Right renal pelvis (tissue), 4 donors: ENCODE results near the gene TATDN3. TPM values are rescaled to one million over a fixed set of nuclear protein-coding genes. Genes with fewer than 3 reads are reported as not detected.
"Not testable (repeated sequence)": the region's sequence is repeated elsewhere in the genome, so short reads cannot be mapped to it uniquely, and the experiment has no call there.

ENCODE experiments used
- DNase-seq, 4 donors: peaks; one replicate each; pipeline ENCODE4 v3.0.0-alpha.2; 2013; ENCODE audit warnings: low read depth in 4 of 4, low spot score in 3 of 4, missing footprints in 1 of 4
- polyA plus RNA-seq, 4 donors: library from polyadenylated mRNA; unstranded; fragments of 120-200 nt; gene quantifications; one replicate each; pipeline ENCODE4 v1.2.1, GENCODE V29; 2013; ENCODE audit not compliant: insufficient read length in 4 of 4

The TATDN3 gene, protein sequence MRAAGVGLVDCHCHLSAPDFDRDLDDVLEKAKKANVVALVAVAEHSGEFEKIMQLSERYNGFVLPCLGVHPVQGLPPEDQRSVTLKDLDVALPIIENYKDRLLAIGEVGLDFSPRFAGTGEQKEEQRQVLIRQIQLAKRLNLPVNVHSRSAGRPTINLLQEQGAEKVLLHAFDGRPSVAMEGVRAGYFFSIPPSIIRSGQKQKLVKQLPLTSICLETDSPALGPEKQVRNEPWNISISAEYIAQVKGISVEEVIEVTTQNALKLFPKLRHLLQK
- 10 to 100 TPM; 17.7 to 23.5 (median 22.7) TPM for polyA plus RNA-seq

DNA sequence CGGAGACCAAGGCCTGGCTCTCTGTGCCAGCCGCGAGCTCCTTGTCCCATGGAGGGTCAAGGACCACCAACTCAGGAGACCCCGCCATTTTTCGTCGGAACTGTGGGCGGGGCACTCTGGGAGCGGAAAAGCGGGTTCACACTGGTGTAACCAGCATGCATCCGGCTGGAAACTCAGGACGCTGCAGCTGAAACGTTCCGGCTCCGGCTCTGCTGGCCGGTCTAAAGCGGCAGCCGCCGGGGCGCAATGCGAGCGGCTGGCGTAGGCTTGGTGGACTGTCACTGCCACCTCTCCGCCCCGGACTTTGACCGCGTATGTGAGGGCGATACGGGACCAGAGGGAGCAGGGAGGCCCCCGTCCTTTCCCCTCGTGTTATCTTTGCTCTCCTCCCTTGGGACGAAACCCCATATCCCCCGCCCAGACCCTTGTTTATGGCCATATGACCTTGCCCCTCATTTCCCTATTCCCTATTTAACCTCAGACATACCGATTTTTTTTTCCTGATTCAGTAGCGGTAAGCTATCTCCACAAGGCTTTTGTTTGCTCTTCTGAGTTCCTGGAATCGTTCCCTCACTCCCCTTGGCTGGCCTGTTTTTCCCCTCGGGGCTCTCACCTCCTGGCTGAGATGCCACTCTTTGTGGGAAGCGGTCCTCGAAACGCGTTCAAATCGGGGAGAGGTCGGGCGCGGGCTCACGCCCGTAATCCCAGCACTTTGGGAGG, at the start of gene TATDN3, which contains the start of gene NSL1:
TATDN3 (plus strand) TSS at position 219 of the 720 bp plus-strand sequence; CDS start at position 247, 28 bp downstream.
NSL1 (minus strand) TSS at position 102 of the 720 bp plus-strand sequence; CDS start at position 88, 14 bp downstream.
- peak; percentile 93 to 98 (median 95) for DNase-seq

DNA sequence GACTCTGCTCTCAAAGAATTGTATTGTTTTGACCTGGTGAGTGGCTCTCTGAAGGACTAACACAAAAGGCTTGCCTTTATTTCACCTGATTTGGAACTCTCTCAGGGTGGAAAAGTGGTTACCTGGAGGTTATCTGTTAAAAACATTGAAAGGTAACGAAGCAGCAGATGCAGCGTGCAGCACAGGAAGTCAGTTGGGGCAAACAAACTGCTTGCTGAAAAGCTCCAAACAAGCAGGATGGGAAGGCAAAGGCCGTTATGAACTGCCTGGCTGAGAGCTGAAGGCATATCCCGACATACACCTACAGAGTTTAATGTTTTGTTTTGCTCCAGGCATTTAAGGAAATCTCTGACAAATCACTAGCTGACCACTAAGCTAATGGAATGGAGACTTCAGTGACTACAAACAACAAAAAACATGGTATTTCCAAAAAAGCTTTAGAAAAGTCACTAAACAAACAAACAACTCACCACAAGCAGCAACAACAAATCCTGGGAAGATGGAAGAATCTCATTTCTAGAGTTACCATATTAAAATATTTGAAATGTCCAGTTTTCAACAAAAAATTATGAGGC, 47.7 kb upstream of the TATDN3 start:
- no peak for DNase-seq

DNA sequence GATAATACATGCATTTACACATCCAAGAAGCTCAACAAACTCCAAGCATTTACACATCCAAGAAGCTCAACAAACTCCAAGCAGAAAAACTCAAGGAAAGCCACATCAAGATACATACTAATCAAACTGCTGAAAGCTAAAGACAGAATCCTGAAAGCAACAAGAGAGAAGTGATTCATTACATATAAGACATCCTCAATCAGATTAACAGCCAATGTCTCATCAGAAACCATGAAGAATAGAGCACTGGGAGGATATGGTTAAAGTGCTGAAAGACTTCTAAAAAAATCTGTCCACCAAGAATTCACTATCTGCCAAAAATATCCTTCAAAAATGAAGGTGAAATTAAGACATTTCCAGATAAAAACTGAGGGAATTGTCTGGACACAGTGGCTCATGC, 46.4 kb upstream of the TATDN3 start:
- no peak for DNase-seq

DNA sequence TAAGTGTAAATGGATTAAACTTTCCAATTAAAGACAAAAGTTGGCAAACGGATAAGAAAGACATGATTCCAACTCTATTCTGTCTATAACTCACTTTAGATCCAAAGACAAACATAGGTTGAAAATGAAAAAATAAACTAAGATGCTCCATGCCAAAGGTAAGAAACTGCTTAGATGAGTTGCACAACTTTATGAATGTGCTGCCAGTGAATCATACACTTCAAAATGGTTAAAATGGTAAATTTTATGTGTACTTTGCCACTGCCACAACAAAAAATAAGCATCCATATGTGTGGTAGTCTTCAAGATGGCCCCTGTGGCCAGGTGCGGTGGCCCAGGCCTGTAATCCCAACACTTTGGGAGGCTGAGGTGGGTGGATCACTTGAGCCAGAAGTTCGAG, 45.1 kb upstream of the TATDN3 start:
- DNase-seq, result no peak

DNA sequence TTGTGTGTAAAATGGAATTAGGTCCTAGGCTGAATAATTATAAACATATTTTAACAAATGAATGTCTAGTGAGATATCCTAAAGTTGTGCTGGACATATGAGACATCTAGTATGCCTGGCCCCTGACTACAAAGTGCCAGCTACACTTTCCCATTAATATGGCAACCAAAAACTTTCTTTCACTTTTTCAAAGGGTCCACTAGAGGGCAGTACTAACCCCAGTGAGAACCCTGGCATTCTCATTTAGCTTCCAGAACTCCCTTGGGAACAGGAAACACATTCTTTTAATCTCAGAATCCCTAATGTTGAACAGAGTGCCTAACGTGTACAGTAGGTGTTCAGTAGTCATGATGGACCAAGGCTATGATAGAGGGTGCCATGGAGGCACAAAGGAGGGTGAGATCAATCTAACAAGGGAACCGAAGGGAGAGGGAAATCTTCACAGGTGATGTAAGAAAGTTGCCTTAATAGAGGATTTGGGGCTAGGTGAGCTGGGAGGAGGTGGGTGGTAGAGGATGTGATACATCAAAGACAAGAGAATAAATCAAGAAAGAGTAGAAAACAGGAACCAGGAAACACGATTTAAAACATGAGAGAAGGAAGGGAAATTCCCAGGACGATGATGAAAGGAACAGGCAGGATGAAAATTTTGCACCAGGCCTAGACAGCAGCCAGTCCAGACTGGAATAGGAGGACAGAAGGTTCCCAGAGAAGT, 41.7 kb upstream of the TATDN3 start:
- DNase-seq, result peak; percentile 19 to 35 (median 26)

DNA sequence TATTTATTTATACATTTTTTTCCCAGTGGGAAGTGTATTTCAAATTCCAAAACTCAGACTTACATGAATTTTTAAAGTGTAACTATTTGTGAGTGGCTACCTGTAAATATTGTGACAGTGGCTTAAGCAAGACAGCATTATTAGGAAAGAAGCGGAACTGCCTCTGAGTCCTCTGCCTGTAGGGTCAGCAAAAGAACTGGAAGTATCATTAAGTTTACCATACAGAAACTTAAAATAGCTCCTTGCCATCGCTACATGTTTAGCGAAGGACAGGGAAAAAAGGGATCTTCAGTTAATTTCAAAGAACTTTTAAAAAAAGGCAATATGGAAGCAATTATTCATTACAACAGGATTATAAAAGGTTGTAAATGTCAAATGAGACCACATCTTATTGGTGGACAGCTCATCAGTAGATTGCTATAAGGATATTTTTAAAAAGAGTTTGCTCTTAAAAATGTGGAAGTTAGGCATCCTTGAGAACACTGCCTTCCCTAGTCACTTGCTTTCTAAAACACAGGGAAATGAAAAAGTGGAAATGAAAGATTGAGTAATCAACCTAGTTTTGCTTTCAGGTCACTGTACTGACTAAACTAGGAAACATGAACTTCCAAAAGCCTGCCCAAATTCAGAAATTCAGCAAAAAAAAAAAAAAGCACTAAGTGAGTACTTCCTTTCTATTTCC, 39.3 kb upstream of the TATDN3 start:
- DNase-seq, result no peak

DNA sequence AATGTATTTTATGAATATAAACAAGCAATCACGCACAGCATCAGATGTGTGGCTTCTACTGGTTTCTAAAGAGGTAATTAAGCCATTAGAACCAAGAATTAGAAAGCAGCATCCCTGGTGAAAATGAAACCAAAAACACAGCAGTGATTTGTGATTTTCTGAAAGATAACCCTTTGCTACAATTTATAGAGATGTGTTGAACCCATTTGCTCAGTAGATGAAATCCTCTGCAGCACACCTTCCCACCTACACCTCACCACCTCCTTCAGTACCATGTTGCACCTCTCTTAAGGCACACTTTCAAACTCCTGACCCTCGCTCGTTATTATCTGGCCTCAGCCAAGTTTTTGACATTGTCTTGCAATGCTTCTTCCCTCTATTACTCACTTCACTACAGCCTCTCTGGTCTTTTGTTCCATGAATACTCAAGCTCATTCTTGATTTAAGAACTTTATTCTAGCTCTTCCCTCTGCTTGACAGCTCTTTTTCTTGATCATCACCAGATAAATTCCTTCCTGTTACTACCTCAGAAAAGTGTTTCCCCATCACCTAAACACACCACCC, 38.7 kb upstream of the TATDN3 start:
- no peak for DNase-seq

DNA sequence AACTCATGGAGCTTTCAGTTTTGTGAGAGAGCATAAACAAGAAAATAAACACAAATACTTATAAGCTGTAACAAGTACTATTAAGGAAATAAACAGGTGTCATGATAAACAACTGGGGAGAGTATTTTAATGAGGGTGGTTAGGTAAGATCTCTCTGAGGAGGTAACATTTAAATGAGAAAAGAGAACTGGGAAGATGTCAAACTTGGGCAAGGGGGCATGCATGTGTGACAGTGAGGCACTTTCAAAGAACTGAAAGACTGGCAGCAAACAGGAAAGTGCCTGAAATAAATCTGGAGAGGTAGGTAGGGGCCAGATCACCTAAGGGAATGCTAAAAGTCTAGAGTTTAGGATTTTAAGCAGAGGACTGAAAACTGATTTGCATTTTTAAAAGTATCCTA, 37.9 kb upstream of the TATDN3 start:
- DNase-seq, result no peak

DNA sequence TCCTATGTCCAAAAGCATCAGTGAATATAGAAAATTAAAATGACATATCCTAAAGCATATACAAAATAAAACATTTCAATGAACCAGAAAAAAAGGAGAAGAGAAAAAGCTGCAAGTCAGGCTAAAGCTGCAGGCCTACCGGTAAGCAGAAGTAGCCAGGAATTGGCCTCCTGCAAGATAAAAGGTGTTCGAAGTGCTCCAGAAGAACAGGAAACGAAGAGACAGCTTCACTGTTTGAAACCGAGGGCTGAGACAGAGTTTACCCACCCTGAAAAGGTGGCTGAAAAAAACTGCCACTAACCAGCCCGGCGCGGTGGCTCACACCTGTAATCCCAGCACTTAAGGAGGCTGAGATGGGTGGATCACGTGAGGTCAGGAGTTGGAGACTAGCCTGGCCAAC, 37.5 kb upstream of the TATDN3 start:
- DNase-seq, result no peak

DNA sequence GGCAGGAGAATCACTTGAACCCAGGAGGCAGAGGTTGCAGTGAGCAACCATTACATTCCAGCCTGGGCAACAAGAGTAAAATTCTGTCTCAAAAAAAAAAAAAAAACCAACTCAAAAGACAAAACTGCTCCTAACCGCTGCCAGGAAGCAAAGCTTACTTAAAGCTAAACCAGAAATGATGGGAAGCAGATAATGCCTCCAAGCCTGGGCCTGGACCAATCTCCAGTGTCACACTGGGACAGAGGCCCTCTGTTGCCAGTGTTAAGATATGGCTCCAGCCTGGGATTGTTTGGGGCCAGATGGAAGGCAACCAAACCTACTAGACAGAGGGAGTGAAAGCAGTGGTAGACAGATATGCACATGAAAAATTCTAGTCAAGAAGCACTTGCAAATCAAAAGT, 37.0 kb upstream of the TATDN3 start:
- DNase-seq, result no peak

DNA sequence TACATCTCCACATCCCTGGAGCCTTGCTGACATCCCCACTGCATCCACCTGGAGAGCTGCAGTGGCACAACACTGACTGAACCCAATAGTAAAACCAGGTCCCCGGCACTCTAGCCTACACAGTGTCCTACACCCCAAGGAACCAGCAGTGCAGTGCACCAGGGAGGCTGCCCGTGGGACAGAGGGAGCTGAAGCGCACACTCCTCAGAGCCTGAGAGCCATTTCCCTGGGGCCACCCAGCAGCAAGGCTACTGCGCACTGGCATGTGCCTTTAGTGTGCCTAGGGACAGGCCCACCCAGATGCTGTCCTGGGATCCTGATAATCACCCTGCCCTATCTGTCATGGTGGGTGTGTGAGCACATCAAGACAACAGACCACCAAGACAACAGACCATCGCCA, 32.0 kb upstream of the TATDN3 start:
- DNase-seq, result no peak

DNA sequence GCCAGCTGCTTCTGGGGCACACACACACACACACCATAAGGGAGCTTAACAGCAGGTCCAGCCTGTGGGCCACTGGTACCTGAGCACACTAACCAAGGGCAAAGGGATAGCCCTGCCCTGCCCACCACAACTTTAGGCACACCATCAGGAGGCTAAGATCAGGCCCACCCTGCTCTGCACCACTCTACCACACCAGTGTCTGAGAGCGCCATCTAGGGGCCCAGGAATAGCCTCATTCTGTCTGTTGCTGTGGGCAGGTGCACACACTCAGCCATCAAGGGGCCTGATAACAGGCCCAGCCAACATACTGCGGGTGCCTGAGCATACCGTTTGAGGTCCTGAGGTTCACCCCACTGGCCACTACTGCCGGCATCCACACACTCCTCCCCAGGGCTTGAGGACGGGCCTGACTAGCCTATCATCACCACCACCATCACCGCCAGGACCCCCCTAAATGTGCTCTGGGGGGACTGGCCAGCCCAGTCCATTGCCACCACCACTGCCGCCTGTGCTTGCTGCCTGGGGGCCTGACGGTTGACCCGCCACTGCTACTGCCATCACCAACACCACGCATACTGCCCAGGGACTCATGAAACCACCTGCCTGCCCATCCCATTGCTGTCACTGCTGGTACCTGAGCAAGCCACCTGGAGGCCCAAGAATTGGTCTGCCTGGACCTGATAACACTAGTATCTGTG, 31.4 kb upstream of the TATDN3 start:
- DNase-seq, result no peak

DNA sequence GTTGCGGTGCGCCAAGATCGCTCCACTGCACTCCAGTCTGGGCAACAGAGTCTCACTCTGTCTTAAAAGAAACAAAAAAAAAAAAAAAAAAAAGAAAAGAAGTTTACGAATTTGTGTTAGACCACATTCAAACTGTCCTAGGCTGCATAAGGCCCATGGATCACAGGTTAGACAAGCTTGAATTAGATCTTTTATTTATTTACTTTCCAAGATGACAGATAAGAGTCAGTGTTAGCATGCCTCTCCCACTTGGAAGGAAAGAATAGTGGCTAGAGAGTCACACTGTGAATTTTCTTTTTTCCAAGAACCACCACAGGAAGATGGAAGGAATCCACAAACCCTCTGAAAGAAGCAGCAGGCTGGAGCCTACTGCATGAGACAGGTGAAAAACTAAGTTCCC, 29.5 kb upstream of the TATDN3 start:
- no peak for DNase-seq

DNA sequence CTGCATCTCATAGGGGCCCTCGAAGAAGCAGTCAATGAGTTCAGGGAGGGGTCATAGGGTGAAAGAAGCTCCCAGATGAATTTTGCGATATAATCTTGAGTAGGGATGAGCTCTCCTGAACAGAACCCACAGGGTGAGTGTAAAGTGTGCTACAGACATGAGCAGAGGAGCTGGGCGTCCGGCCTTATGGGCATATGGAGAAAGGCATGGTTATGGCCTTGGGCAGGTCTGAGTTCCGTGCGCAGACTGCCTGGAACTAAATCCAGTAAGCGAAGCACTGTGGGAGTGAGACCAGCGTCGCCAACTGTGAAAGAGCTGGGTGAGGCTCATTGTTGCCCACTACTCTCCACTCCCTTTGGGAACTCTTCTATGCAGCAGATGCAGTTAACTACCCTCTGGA, 28.9 kb upstream of the TATDN3 start:
- no peak for DNase-seq

DNA sequence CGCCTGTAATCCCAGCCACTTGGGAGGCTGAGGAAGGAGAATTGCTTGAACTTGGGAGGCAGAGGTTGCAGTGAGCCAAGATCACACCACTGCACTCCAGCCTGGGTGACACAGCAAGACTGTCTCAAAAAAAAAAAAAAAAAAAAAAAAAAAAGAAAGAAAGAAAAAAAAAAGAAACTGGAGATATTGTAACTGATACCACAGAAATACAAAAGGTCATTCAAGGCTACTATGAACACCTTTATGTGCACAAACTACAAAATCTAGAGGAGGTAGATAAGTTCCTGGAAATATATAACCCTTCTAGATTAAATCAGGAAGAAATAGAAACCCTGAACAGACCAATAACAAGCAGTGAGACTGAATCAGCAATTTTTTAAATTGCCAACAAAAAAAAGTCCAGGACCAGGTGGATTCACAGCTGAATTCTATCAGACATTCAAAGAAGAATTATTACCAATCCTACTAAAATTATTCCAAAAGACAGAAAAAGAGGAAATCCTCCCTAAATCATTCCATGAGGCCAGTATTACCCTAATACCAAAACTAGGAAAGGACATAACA, 26.9 kb upstream of the TATDN3 start:
- DNase-seq, result not testable (repeated sequence)

DNA sequence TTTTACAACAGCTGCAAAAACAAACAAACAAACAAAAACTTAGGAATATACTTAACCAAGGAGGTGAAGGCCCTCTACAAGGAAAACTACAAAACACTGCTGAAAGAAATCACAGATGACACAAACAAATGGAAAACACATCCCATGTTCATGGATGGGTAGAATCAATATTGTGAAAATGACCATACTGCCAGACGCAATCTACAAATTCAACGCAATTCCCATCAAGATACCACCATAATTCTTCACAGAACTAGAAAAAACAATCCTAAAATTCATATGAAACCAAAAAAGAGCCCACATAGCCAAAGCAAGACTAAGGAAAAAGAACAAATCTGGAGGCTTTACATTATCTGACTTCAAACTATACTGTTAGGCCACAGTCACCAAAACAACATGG, 24.9 kb upstream of the TATDN3 start:
- DNase-seq, result not testable (repeated sequence)

DNA sequence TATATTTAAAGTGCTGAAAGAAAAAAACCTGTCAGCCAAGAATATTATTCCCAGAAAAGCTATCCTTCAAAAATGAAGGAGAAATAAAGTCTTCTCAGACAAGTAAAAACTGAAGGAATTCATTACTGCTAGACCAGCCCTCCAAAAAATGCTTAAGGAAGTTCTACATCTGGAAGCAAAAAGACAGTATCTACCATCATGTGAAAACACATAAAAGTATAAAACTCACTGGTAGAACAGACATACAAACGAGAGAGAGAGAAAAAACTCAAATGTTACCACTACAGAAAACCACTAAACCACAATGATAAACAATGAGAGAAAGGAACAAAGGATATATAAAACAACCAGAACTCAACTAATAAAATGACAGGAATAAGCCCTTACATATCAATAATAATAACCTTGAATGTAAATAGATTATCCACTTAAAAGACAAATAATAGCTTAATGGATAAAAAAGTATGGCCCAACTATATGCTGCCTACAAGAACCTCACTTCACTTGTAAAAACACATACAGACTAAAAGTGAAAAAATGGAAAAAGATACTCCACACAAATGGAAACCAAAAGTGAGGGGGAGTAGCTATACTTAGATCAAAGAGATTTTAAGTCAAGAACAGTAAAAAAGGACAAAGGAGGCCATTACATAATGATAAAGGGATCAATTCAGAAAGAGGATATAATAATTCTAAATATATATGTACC, 22.1 kb upstream of the TATDN3 start:
- DNase-seq, result no peak

DNA sequence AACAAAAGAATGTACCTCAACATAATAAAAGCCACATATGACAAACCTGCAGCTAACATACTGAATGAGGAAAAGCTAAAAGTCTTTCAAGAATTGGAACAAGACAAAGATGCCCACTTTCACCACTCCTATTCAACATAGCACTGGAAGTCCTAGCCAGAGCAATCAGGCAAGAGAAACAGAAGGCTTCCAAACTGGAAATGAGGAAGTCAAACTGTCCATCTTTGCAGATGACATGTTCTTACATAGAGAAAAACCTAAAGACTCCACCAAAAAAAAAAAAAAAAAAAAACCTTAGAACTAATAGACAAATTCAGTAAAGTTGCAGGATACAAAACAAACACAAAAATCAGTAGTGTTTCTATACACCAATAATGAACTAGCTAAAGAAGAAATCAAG, 20.4 kb upstream of the TATDN3 start:
- DNase-seq, result no peak

DNA sequence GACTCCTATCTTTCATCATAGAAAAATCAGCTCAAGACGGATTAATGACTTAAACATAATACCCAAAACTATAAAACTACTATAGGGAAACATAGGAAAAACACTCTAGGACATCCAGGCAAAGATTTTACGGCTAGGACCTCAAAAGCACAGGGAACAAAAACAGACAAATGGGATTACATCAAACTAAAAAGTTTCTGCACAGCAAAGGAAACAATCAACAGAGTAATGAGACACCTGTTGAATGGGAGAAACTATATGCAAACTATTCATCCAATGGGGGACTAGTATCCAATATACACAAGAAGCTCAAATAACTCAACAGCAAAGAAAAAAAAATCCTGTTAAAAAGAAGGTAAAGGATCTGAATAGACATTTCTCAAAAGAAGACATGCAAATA, 18.7 kb upstream of the TATDN3 start:
- DNase-seq, result no peak
